HG03159 (cell line): ENCODE results near the gene TPRN.
A peak's percentile ranks its signal among the peaks of the same experiment; 100 is the strongest.

Experiments
- ATAC-seq: cut with Tn5 transposase; IDR thresholded peaks from one replicate; pipeline ENCODE4 v1.9.1; 2021; ENCODE audit warnings: mild to moderate bottlenecking, moderate library complexity; ENCODE audit not compliant: unreplicated experiment

TPRN gene

GRCh38 chr9:137162505-137163364 lies 37.8 kb downstream of the TPRN start:
- no peak for ATAC-seq

GRCh38 chr9:137161558-137162486 lies 38.7 kb downstream of the TPRN start:
- ATAC-seq = no peak

GRCh38 chr9:137160716-137161557 lies 39.6 kb downstream of the TPRN start:
- no peak for ATAC-seq

- ATAC-seq = no peak
Measured at GRCh38 chr9:137160054-137160425, 40.5 kb downstream of the TPRN start.

GRCh38 chr9:137159105-137160053 lies 41.2 kb downstream of the TPRN start:
- ATAC-seq = no peak

- ATAC-seq = no peak
Measured at GRCh38 chr9:137158625-137159024, 41.9 kb downstream of the TPRN start.

- ATAC-seq = no peak
Measured at GRCh38 chr9:137157618-137158415, 42.7 kb downstream of the TPRN start.

- no peak for ATAC-seq
Measured at GRCh38 chr9:137156567-137157375, 43.8 kb downstream of the TPRN start.

GRCh38 chr9:137152844-137153405 lies 47.6 kb downstream of the TPRN start:
- ATAC-seq = no peak

GRCh38 chr9:137150617-137151457 lies 49.7 kb downstream of the TPRN start:
- peak; percentile 48 for ATAC-seq

GRCh38 chr9:137149942-137150616 lies 50.5 kb downstream of the TPRN start:
- ATAC-seq = peak; percentile 24

GRCh38 chr9:137149363-137149762 lies 51.2 kb downstream of the TPRN start:
- no peak for ATAC-seq

GRCh38 chr9:137148661-137149060 lies 51.9 kb downstream of the TPRN start:
- ATAC-seq = no peak

- no peak for ATAC-seq
Measured at GRCh38 chr9:137148242-137148641, 52.3 kb downstream of the TPRN start.

GRCh38 chr9:137147793-137148160 lies 52.8 kb downstream of the TPRN start:
- ATAC-seq = no peak

- ATAC-seq = no peak
Measured at GRCh38 chr9:137147091-137147792, 53.3 kb downstream of the TPRN start.
